SK-N-SH (cell line): ENCODE measurements around the gene AGL. TPM values are rescaled to one million over a fixed set of nuclear protein-coding genes. Genes with fewer than 3 reads are reported as not detected.

ENCODE experiments used
- CTCF ChIA-PET: fragments of 300-600, 350-600 bp; formaldehyde crosslinking; extraction: SDS; loops from one replicate; lab custom pipeline; 2021; lab: Yijun Ruan, JAX
- POLR2A ChIA-PET: fragments of 350-600 bp; sonication (Branson Sonifier 250); formaldehyde crosslinking; extraction: SDS; loops from one replicate; lab custom pipeline; 2020; ENCODE audit warnings: antibody characterized with exemption, inconsistent platforms; lab: Yijun Ruan, JAX
- DNase-seq: peaks from one replicate; pipeline ENCODE4 v3.0.0; 2012
- H2AFZ ChIP-seq: fragments of 200-600 bp; sonication (generic); 2 replicates; pipeline ENCODE4 v1.8.1; 2016; ENCODE audit warnings: antibody characterized with exemption, mild to moderate bottlenecking, low read depth
- H3F3A ChIP-seq: fragments of 200-600 bp; sonication (generic); replicated peaks from 2 replicates; pipeline ENCODE3; 2016; ENCODE audit warnings: antibody characterized with exemption, mild to moderate bottlenecking; ENCODE audit not compliant: insufficient read depth
- H3K27ac ChIP-seq, 2 experiments: fragments of 200-500 bp in 1 of 2; fragments of 200-600 bp in 1 of 2; sonication (Bioruptor generic) in 1 of 2; sonication (generic), shearing (Covaris generic) in 1 of 2; 2 replicates each; pipeline versions ENCODE4 v1.5.1 to v1.6.1; 2014 to 2016; ENCODE audit warnings: low read depth in 2 of 2, inconsistent platforms in 1 of 2, low read length in 1 of 2, mild to moderate bottlenecking in 1 of 2, mixed read lengths in 1 of 2
- H3K27me3 ChIP-seq: fragments of 200-600 bp; sonication (generic), shearing (Covaris generic); 2 replicates; pipeline ENCODE4 v1.6.1; 2016; ENCODE audit warnings: mixed run types; ENCODE audit not compliant: insufficient read depth
- H3K36me3 ChIP-seq, 2 experiments: fragments of 200-500 bp in 1 of 2; fragments of 200-600 bp in 1 of 2; sonication (Bioruptor generic) in 1 of 2; sonication (generic) in 1 of 2; replicated peaks in 1 of 2; 2 replicates each; pipeline versions ENCODE3 to v1.5.1; 2014 to 2016; ENCODE audit warnings: low read length in 1 of 2, mild to moderate bottlenecking in 1 of 2; ENCODE audit not compliant: insufficient read depth in 2 of 2, control insufficient read depth in 1 of 2
- H3K4me1 ChIP-seq, 2 experiments: fragments of 200-500 bp in 1 of 2; fragments of 200-600 bp in 1 of 2; sonication (Bioruptor generic) in 1 of 2; sonication (generic), shearing (Covaris generic) in 1 of 2; 2 replicates each; pipeline versions ENCODE4 v1.5.1 to v1.6.1; 2014 to 2016; ENCODE audit warnings: low read depth in 1 of 2, low read length in 1 of 2, mixed run types in 1 of 2; ENCODE audit not compliant: insufficient read depth in 2 of 2, control insufficient read depth in 1 of 2
- H3K4me2 ChIP-seq: fragments of 200-600 bp; sonication (generic), shearing (Covaris generic); 2 replicates; pipeline ENCODE4 v1.6.1; 2017; ENCODE audit warnings: mixed run types
- H3K4me3 ChIP-seq, 2 experiments: fragments of 200-500 bp in 1 of 2; fragments of 200-600 bp in 1 of 2; sonication (Bioruptor generic) in 1 of 2; sonication (generic), shearing (Covaris generic) in 1 of 2; 2 replicates each; pipeline versions ENCODE4 v1.5.1 to v1.8.1; 2014 to 2016; ENCODE audit warnings: low read depth in 2 of 2, inconsistent platforms in 1 of 2, low read length in 1 of 2, mild to moderate bottlenecking in 1 of 2, mixed read lengths in 1 of 2, moderate library complexity in 1 of 2
- H3K79me2 ChIP-seq: fragments of 200-600 bp; sonication (generic); 2 replicates; pipeline ENCODE4 v1.8.1; 2017; ENCODE audit warnings: mild to moderate bottlenecking; ENCODE audit not compliant: insufficient read depth
- H3K9ac ChIP-seq: fragments of 200-600 bp; sonication (generic); 2 replicates; pipeline ENCODE4 v1.6.1; 2017; ENCODE audit warnings: mixed run types
- H3K9me2 ChIP-seq: fragments of 200-600 bp; sonication (generic); 2 replicates; pipeline ENCODE4 v1.6.1; 2017; ENCODE audit warnings: mixed run types
- H3K9me3 ChIP-seq: fragments of 200-600 bp; sonication (generic); 2 replicates; pipeline ENCODE4 v1.6.1; 2017; ENCODE audit warnings: mixed run types, mild to moderate bottlenecking, moderate library complexity
- H4K20me1 ChIP-seq: fragments of 200-600 bp; sonication (generic); 2 replicates; pipeline ENCODE4 v1.6.1; 2017; ENCODE audit warnings: mild to moderate bottlenecking, mixed run types; ENCODE audit not compliant: insufficient read depth
- EP300 ChIP-seq, 2 experiments: IDR thresholded peaks; 2 replicates each; pipeline versions ENCODE4 v1.4.0 to v1.6.1; 2012; ENCODE audit warnings: borderline replicate concordance in 1 of 2, low read depth in 1 of 2, low read length in 1 of 2
- EZH2phosphoT487 ChIP-seq: fragments of 200-600 bp; sonication (generic); IDR thresholded peaks from 2 replicates; pipeline ENCODE4 v1.6.1; 2017; ENCODE audit warnings: low read depth, mixed run types, mild to moderate bottlenecking, antibody characterized with exemption, moderate library complexity, borderline replicate concordance
- FOXJ3 ChIP-seq: sonication (generic); formaldehyde crosslinking; IDR thresholded peaks from 2 replicates; pipeline ENCODE4 v1.5.1; 2020; ENCODE audit warnings: mild to moderate bottlenecking, missing genetic modification reagents
- FOXM1 ChIP-seq: IDR thresholded peaks from 2 replicates; pipeline ENCODE4 v1.4.0; 2012; ENCODE audit warnings: low read depth, mild to moderate bottlenecking
- GABPA ChIP-seq: IDR thresholded peaks from 2 replicates; pipeline ENCODE4 v1.4.0; 2012; ENCODE audit warnings: low read depth, mild to moderate bottlenecking
- GATA2 ChIP-seq: sonication (generic); formaldehyde crosslinking; IDR thresholded peaks from 2 replicates; pipeline ENCODE4 v1.5.0; 2020; ENCODE audit warnings: mild to moderate bottlenecking, missing genetic modification reagents
- JUND ChIP-seq: IDR thresholded peaks from 2 replicates; pipeline ENCODE4 v1.4.0; 2012
- MEF2A ChIP-seq: IDR thresholded peaks from 2 replicates; pipeline ENCODE4 v1.4.0; 2012; ENCODE audit warnings: low read depth, borderline replicate concordance
- MXI1 ChIP-seq: IDR thresholded peaks from 2 replicates; pipeline ENCODE4 v1.6.1; 2012; ENCODE audit warnings: mild to moderate bottlenecking, low read depth, low read length, improper control_type of control experiment
- NRF1 ChIP-seq: IDR thresholded peaks from 2 replicates; pipeline ENCODE4 v1.6.1; 2012; ENCODE audit warnings: low read depth, mild to moderate bottlenecking, low read length
- POLR2AphosphoS5 ChIP-seq: IDR thresholded peaks from 2 replicates; pipeline ENCODE4 v1.6.1; 2012; ENCODE audit warnings: low read depth, low read length
- RFX5 ChIP-seq: IDR thresholded peaks from 2 replicates; pipeline ENCODE4 v1.6.1; 2012; ENCODE audit warnings: mild to moderate bottlenecking, improper control_type of control experiment, low read length
- RXRA ChIP-seq: IDR thresholded peaks from 2 replicates; pipeline ENCODE4 v1.4.0; 2012; ENCODE audit warnings: low read depth, mild to moderate bottlenecking, borderline replicate concordance
- SIN3A ChIP-seq: IDR thresholded peaks from 2 replicates; pipeline ENCODE4 v1.6.1; 2012; ENCODE audit warnings: low read depth, mild to moderate bottlenecking, low read length, moderate library complexity, borderline replicate concordance
- TCF12 ChIP-seq: IDR thresholded peaks from 2 replicates; pipeline ENCODE4 v1.4.0; 2012
- YY1 ChIP-seq: IDR thresholded peaks from 2 replicates; pipeline ENCODE4 v1.4.0; 2012; ENCODE audit warnings: low read depth, mild to moderate bottlenecking
- WGBS: methylation state at CpG from one replicate; pipeline ENCODE4 v1.1.6; 2017; ENCODE audit warnings: low lambda C conversion rate; 5-methylcytosine and 5-hydroxymethylcytosine counted together
- polyA plus RNA-seq, 3 experiments: library from polyadenylated mRNA; depleted of rRNA; stranded (reverse); fragments of >200 nt; gene quantifications; 2 replicates each; pipeline ENCODE4 v1.2.3, GENCODE V29; 2012
- TF ChIP-seq, protein P1 (sequence below): fragments of 200-600 bp; sonication (generic); IDR thresholded peaks from 2 replicates; pipeline ENCODE4 v1.6.1; 2017; ENCODE audit warnings: antibody characterized with exemption, mild to moderate bottlenecking, moderate library complexity
- TF ChIP-seq, protein P2 (sequence below): fragments of 150-350 bp; IDR thresholded peaks from 2 replicates; pipeline ENCODE4 v1.6.1; 2017; ENCODE audit warnings: antibody characterized with exemption, low read length, low read depth, borderline replicate concordance
- TF ChIP-seq, protein P3 (sequence below): IDR thresholded peaks from 2 replicates; pipeline ENCODE4 v1.6.1; 2012; ENCODE audit warnings: mild to moderate bottlenecking, low read depth, low read length, moderate library complexity
- TF ChIP-seq, protein P4 (sequence below): IDR thresholded peaks from 2 replicates; pipeline ENCODE4 v1.4.0; 2012; ENCODE audit warnings: low read depth
- TF ChIP-seq, protein P5 (sequence below): fragments of 150-350 bp; IDR thresholded peaks from 2 replicates; pipeline ENCODE4 v1.6.1; 2016; ENCODE audit warnings: mild to moderate bottlenecking, low read depth, low read length
- TF ChIP-seq, protein P6 (sequence below): IDR thresholded peaks from 2 replicates; pipeline ENCODE4 v1.4.0; 2012; ENCODE audit warnings: low read depth, borderline replicate concordance

AGL gene
- polyA plus RNA-seq (2012; rRNA removed) = 1.5 and 2.2 TPM in 2 replicates
- polyA plus RNA-seq (2012; cell fraction: cytosol; rRNA removed) = 2.5 and 2.9 TPM in 2 replicates
- polyA plus RNA-seq (2012; cell fraction: nucleus; rRNA removed) = 1.9 and 4.9 TPM in 2 replicates

DNA sequence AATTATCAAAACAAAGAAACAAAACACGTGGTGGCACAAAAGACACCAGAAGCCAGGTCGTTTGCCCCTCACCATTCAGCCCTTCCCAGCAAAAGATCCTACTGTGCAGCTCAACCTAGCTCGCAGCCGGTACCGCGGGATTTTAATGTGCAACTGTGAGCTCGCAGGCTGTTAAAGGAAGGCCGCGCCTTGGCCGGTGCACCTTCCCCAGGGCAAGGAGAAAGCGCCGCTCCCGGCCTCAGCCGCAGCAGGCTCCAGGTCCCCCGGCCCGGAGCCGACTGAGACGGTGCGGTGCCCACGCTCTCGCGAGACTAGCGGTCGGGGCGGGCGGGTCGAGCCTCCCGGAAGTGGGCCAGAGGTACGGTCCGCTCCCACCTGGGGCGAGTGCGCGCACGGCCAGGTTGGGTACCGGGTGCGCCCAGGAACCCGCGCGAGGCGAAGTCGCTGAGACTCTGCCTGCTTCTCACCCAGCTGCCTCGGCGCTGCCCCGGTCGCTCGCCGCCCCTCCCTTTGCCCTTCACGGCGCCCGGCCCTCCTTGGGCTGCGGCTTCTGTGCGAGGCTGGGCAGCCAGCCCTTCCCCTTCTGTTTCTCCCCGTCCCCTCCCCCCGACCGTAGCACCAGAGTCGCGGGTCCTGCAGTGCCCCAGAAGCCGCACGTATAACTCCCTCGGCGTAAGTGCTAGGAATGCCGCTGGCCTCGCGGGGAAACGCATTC is at the start of gene AGL:
Gene AGL, plus strand, starts transcription at position 618 of the 715 bp plus-strand sequence. CDS start 682 bp downstream, outside the sequence.
- Histone ChIP-seq H3K4me3 (peak within 1 kb of the TSS; percentile 80 to 87), H3K36me3 (peaks cover 6 to 8% of the 10 kb centered on the region in 2 experiments), H3K9me2 (no peaks in the 10 kb centered on the region), H3K27me3 (no peaks in the 10 kb centered on the region), H3K9me3 (no peaks in the 10 kb centered on the region), H3K27ac (peak within 1 kb of the TSS; percentile 48 to 89; a peak in 3 of 4 replicates), H3K4me2 (peak within 1 kb of the TSS; percentile 89), H3F3A (no peaks in the 10 kb centered on the region), H2AFZ (peak within 1 kb of the TSS; percentile 98), H3K4me1 (peaks cover 3 to 14% of the 10 kb centered on the region in 2 experiments; a peak in 2 of 4 replicates), H3K9ac (peak within 1 kb of the TSS; percentile 74), H4K20me1 (no peaks in the 10 kb centered on the region), H3K79me2 (no peaks in the 10 kb centered on the region; the same call in 1 of the 2 replicates)
- ChIA-PET CTCF (interaction anchor here (0.7 kb wide), 3 partner anchors 30 to 285 kb away, joined by 3 read pairs; no protein-coding TSS in a partner anchor), POLR2A (interaction anchor here (0.5 to 1.2 kb wide), 5 partner anchors 10 to 388 kb away, joined by 3 to 4 read pairs (median 3); partner anchors contain the start of gene SLC35A3)
- peak; percentile 94 for DNase-seq
- WGBS = 4% methylated on average over 15 of the region's 65 CpGs
- no peak; the same call in 1 of the 2 replicates for TF ChIP-seq RFX5
- TF ChIP-seq, protein P1, sequence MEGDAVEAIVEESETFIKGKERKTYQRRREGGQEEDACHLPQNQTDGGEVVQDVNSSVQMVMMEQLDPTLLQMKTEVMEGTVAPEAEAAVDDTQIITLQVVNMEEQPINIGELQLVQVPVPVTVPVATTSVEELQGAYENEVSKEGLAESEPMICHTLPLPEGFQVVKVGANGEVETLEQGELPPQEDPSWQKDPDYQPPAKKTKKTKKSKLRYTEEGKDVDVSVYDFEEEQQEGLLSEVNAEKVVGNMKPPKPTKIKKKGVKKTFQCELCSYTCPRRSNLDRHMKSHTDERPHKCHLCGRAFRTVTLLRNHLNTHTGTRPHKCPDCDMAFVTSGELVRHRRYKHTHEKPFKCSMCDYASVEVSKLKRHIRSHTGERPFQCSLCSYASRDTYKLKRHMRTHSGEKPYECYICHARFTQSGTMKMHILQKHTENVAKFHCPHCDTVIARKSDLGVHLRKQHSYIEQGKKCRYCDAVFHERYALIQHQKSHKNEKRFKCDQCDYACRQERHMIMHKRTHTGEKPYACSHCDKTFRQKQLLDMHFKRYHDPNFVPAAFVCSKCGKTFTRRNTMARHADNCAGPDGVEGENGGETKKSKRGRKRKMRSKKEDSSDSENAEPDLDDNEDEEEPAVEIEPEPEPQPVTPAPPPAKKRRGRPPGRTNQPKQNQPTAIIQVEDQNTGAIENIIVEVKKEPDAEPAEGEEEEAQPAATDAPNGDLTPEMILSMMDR = no peak
- TF ChIP-seq EZH2phosphoT487 = no peak
- TF ChIP-seq, protein P2, sequence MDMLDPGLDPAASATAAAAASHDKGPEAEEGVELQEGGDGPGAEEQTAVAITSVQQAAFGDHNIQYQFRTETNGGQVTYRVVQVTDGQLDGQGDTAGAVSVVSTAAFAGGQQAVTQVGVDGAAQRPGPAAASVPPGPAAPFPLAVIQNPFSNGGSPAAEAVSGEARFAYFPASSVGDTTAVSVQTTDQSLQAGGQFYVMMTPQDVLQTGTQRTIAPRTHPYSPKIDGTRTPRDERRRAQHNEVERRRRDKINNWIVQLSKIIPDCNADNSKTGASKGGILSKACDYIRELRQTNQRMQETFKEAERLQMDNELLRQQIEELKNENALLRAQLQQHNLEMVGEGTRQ = no peak
- TF ChIP-seq, protein P3, sequence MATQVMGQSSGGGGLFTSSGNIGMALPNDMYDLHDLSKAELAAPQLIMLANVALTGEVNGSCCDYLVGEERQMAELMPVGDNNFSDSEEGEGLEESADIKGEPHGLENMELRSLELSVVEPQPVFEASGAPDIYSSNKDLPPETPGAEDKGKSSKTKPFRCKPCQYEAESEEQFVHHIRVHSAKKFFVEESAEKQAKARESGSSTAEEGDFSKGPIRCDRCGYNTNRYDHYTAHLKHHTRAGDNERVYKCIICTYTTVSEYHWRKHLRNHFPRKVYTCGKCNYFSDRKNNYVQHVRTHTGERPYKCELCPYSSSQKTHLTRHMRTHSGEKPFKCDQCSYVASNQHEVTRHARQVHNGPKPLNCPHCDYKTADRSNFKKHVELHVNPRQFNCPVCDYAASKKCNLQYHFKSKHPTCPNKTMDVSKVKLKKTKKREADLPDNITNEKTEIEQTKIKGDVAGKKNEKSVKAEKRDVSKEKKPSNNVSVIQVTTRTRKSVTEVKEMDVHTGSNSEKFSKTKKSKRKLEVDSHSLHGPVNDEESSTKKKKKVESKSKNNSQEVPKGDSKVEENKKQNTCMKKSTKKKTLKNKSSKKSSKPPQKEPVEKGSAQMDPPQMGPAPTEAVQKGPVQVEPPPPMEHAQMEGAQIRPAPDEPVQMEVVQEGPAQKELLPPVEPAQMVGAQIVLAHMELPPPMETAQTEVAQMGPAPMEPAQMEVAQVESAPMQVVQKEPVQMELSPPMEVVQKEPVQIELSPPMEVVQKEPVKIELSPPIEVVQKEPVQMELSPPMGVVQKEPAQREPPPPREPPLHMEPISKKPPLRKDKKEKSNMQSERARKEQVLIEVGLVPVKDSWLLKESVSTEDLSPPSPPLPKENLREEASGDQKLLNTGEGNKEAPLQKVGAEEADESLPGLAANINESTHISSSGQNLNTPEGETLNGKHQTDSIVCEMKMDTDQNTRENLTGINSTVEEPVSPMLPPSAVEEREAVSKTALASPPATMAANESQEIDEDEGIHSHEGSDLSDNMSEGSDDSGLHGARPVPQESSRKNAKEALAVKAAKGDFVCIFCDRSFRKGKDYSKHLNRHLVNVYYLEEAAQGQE = 0 out of 2 replicates have a peak, but pooled peaks have one; percentile 3
- no peak for TF ChIP-seq RXRA
- TF ChIP-seq, protein P4, sequence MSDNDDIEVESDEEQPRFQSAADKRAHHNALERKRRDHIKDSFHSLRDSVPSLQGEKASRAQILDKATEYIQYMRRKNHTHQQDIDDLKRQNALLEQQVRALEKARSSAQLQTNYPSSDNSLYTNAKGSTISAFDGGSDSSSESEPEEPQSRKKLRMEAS = no peak; the same call in 1 of the 2 replicates
- TF ChIP-seq MXI1 = peak; percentile 6; the same call in 1 of the 2 replicates
- TF ChIP-seq TCF12 = no peak
- no peak for TF ChIP-seq GATA2
- TF ChIP-seq EP300 (IDR thresholded peaks at IDR 0.05; ENCODE audit: borderline replicate concordance in 1 of 2, low read depth in 1 of 2, low read length in 1 of 2) = no peak
- peak; percentile 59 for TF ChIP-seq GABPA
- 0 out of 2 replicates have a peak, but pooled peaks have one; percentile 44 for TF ChIP-seq YY1
- TF ChIP-seq FOXM1 = no peak
- TF ChIP-seq SIN3A = peak; percentile 63; the same call in 1 of the 2 replicates
- TF ChIP-seq POLR2AphosphoS5 = peak; percentile 91
- TF ChIP-seq, protein P5, sequence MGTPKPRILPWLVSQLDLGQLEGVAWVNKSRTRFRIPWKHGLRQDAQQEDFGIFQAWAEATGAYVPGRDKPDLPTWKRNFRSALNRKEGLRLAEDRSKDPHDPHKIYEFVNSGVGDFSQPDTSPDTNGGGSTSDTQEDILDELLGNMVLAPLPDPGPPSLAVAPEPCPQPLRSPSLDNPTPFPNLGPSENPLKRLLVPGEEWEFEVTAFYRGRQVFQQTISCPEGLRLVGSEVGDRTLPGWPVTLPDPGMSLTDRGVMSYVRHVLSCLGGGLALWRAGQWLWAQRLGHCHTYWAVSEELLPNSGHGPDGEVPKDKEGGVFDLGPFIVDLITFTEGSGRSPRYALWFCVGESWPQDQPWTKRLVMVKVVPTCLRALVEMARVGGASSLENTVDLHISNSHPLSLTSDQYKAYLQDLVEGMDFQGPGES = no peak
- no peak for TF ChIP-seq JUND
- TF ChIP-seq FOXJ3 = no peak; the same call in 1 of the 2 replicates
- TF ChIP-seq, protein P6, sequence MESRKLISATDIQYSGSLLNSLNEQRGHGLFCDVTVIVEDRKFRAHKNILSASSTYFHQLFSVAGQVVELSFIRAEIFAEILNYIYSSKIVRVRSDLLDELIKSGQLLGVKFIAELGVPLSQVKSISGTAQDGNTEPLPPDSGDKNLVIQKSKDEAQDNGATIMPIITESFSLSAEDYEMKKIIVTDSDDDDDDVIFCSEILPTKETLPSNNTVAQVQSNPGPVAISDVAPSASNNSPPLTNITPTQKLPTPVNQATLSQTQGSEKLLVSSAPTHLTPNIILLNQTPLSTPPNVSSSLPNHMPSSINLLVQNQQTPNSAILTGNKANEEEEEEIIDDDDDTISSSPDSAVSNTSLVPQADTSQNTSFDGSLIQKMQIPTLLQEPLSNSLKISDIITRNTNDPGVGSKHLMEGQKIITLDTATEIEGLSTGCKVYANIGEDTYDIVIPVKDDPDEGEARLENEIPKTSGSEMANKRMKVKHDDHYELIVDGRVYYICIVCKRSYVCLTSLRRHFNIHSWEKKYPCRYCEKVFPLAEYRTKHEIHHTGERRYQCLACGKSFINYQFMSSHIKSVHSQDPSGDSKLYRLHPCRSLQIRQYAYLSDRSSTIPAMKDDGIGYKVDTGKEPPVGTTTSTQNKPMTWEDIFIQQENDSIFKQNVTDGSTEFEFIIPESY = peak; percentile 97
- no peak for TF ChIP-seq MEF2A
- no peak for TF ChIP-seq NRF1
